NCI-H82 treated with DMSO at 0.1 percent for 48 hours (cell line): ENCODE results near the gene FSCN2.

ENCODE experiments used
- DNase-seq: peaks from one replicate; lab custom pipeline; 2025; ENCODE audit not compliant: unreplicated experiment; lab: John Stamatoyannopoulos, UW

Gene FSCN2

DNA sequence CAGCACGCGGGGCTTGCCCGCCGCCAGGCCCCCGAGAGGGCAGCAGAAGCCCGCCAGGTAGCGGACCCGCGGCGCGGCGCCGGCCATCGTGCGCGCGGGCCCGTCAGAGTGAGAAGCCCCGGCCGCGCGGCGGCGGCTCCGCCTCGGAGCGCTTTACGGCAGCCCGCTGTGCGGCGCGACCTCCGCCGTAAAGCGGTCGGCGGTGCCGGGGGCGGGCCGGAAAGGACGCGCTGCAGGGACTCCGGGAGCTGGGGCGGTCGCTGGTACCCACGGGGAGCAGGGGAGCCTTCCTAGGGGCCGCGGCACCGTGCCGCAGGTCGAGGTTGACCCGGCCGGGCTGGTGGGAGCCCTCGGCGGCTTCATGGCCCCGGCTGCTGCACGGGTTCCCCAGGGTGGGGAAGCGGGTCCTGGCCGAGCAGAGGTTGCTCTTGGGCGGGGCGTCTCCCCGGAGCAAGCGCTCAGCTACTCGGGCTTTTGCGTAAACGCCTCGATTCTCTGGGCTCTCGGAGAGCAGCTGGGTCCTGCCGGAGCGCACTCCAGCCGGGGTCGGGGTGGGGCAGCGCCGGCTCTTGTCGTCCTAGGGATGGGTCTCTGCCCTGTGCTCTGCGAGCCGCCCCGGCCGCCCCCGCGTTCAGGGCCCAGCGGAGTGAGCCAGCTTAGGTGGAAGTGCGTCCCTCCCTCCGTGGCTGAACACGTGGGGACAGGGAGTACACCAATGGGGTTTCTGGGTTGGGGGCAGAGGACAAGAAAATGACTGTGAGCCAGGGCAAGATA is 24.3 kb downstream of the FSCN2 start, which contains the start of gene FAAP100:
FAAP100 (minus strand) TSS at position 110 of the 774 bp plus-strand sequence; CDS start at position 87, 23 bp downstream.
- DNase-seq, result peak; percentile 30

DNA sequence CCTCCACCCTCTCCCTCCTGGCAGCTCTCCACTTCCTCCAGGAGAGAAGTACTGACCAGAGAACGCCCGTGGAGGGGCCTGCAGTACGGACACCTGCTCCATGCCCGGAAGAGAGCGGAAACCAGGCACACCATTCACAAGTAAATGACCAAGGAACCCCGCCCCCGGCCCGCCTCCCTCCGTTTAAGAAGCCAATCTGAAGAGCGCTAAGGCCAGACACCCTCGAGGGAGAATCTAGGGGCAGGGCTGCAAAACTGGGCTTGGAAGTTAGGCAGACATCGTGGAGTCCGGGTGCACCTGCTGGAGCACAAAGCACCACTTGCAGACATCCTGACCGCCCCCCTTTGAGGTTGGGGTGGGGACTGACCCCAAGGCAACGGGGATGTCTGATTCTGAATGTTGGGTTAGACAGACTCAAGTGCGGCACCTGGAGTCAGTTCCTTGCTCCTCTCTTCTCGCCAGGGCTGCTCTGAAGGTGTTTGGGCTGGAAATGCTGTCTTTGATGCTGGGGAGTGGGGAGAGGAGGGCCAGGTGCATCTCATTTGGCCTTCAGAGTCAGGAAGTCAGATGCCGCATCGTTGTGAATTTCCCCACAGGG is 24.9 kb downstream of the FSCN2 start:
- peak; percentile 77 for DNase-seq

DNA sequence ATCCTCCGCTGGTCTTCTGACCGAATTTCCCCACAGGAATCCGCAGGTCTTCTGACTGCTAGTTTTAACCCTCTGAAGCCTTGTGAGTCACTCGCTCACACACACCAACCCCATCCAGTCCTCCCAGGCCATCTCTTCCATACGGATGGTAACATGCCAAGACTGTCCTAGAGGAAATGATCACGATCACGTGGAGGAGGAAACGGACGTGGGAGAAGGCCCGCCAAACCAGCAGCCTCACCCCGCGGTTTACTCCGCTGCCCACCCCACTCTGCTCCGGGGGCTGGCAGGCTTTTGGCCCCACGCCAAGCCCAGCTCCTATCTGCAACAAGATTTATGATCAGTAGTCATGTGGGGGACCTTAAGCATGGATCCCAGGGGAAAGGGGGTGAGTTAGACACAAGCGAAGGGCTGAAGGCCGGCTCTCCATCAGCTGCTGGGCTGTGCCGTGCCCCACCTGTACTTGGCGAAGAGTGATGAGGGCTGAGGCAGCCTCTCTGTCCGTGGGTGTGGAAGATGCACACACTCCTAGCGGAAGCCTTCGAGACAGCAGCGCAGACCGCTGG is 25.5 kb downstream of the FSCN2 start:
- DNase-seq, result peak; percentile 5

DNA sequence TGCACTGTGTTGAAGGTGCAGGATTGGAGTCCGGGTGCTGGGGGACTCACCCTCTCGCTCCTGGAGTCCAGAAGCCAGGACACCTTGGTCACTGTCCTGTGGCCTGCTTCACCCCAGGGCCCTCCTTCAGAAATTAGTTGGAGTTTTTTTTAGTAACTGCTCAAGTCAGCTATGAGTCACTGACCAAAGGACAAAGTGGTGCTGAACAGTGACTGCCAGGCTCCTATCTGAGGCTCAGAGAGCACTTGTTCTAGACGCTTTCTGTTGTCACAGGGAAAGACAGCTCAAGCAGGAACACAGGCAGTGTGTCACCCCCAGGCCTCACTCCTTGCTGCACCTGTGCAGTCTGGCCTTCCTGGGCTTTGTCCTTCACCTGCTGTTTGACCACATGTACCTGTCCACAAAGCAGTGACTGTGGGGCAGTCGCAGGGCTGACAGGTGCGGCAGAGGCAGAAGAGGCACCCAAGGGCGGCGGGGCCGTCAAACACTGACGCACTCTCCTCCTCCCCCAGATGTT is 28.1 kb downstream of the FSCN2 start:
- DNase-seq, result no peak

DNA sequence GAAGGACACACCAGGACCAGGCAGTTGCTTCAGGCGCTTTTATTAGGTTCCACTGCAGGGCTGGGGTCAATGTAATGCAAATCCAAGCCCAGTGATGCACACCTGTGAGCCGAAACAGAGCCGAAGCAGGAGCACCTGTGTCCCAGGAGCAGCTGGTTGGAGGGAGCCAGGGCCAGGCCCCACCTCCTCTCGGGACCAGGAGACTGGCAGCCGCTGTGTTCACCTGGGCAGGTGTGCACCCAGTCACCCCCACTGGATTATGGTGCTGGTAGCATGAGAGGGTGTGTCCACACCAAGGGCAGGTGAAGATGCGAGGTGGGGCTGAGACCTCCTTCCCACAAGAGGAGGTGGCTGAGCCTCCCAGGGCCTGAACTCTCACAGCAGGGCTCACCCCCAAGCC is 28.7 kb downstream of the FSCN2 start:
- no peak for DNase-seq

DNA sequence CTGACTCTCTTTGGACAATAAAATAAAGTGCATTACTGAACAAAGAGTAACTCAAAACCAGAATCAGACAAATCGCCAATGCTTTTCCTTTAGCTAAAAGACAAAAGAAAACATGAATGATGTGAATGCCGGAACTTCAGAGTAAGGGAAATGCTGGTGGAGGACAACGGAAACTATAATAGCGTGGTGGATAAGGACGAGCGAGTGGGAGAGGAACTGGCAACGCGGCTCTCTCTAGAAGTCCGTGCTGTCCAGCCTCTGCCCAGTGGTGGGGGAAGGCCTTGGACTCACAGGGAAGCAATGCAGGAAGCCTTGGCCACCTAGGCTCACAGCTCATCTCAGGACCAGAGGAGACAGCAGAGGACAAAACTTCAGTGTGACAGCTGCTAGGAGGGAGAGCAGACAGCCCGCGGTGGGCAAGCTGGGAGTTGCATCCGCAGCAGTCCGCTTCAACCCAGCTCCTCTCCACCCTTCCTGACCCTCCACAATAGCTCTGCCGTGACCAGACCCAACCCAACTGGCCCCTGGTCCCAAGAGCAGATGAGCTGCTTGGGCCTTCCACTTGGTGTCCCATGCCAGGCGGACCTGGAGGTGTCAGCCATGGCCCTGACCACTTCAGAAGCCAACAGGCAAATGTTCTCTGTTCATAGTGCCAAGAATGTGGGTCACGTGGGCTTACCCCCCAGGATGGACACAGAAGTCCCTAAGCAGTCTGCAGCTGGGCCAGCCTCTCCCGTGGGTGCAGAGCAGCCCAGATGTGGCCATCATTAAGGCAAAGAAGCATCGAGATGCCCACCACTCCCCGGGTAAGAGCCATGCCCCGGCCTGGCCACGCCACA is 29.3 kb downstream of the FSCN2 start:
- no peak for DNase-seq

DNA sequence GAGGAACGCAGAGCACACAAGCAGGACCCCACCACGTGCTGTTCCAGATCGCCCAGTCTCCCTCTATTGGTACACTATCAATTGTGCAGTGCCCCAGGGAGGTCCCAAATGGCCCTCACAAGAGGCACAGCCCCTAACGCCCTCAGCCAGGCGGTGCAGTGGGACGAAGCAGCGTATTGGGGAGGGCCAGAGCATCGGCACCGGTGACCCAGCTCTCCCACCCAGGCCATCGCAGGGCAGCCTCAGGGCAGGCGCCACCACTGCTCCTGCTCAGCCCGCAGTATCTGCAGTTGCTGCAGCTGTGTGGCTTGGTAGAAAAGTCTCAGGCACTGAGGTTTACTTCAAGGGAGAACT is 29.9 kb downstream of the FSCN2 start:
- no peak for DNase-seq

DNA sequence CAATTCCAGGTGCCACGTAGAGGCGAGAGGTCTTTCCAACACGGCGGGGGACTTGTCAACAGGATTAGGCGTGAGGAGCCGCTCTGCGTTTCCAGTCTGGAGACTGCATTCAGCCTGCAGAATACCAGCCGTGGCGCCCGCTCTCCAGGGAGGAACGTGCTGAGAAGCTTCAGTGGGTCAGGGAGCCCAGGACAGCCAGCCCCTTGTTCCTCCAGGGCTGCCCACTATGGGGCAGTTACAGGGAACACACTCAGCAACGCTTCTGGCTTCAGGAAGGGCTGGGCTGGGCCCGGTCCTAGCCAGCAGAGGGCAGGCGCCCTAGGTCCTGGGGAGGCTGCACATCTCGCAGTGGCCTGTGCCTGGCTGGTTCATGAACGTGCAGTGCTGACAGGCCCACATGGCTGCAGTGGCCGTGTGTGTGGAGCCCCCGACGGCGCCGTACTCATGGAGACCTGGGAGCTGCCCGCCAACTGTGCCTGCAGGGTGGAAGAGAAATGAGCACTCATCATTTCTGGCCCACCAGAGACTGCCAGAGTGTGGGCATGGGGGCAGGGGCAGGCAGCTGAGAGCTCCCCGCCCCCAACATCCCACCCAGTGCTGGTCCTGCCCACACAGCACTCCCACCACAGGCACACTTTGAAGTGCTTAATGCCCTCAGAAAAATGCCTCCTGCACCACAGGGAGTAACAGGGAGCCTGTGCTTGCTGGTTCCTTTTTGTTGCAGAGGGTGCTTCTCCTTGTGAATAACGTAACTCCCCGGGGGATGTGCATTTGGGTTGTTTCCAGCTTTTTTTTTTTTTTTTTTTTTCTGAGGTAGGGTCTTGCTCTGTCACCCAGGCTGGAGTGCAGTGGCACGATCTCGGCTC is 31.0 kb downstream of the FSCN2 start:
- DNase-seq, result no peak

DNA sequence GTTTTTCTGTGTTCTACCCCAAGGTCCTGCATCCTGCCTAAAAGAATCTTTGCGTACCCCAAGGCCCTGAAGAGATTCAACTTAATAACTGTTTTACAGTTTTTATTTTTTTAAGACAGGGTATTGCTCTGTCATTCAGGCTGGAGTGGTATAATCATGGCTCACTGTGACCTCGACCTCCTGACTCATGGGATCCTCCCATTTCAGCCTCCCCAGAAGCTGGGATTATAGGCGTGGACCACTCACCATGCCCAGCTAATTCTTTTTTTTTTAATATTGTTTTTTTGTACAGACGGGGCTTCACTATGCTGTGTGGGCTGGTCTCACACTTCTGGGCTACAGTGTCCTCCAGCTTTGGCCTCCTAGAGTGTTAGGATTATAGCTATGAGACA is 33.3 kb downstream of the FSCN2 start:
- DNase-seq, result no peak

DNA sequence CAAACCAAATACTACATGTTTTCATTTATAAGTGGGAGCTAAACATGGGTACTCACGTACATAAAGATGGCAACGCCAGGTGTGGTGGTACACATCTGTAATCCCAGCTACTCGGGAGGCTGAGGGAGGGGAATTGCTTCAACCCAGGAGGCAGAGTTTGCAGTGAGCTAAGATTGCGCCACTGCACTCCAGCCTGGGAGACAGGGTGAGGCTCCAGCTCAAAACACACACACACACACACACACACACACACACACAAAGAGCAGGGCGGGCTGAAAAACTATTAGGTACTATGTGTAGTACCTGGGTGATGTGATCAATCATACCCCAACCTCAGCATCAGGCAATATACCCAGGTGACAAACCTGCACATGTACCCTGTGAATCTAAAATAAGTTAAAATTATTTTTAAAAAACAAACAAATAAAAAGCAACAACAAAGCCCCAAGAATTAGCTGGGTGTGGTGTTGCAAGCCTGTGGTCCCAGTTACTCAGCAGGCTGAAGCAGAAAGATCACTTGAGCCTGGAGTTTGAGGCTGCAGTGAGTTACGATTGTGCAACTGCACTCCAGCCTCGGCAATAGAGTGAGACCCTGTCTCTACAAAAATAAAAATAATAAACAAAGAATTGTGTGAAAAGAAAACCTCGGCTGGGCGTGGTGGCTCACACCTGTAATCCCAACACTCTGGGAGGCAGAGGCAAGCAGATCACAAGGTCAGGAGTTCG is 35.8 kb downstream of the FSCN2 start:
- no peak for DNase-seq

DNA sequence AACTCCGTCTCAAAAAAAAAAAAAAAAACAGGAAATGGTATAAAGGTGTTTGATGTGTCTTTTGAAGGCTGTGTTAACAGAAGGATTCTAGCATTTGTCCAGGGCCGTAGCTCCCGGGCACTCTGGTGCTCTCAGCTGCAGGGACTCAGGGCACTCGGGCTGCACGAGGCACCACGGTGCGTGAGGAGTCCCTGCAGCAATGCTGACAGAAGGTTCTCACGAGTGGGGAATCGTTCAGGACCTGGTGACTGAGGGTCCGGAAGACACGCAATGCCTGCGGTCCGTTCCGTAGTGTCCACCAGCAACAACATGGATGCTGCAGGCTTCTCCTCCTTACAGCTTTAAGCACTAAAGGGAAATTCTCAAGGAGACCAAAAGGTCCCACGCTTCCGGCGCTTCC is 36.6 kb downstream of the FSCN2 start:
- DNase-seq, result no peak

DNA sequence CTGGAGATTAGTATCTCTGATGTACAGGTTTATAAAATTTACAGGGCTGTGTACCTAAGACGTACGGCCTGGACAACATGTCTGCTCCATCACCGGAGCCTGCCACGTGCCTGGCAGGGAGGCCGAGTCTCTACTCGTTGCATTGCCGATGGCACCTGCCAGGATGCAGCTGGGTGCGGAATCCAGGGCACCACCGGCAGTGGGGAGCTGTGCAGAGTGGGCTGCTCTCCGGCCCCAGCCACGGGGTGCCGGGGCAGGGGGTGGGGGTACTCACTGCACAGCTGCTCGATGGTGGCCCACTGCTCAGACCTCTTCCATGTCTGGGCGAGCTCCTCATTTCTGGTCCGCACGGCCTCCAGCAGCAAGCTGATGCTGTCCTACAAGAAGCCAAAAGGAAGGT is 37.1 kb downstream of the FSCN2 start:
- DNase-seq, result no peak

DNA sequence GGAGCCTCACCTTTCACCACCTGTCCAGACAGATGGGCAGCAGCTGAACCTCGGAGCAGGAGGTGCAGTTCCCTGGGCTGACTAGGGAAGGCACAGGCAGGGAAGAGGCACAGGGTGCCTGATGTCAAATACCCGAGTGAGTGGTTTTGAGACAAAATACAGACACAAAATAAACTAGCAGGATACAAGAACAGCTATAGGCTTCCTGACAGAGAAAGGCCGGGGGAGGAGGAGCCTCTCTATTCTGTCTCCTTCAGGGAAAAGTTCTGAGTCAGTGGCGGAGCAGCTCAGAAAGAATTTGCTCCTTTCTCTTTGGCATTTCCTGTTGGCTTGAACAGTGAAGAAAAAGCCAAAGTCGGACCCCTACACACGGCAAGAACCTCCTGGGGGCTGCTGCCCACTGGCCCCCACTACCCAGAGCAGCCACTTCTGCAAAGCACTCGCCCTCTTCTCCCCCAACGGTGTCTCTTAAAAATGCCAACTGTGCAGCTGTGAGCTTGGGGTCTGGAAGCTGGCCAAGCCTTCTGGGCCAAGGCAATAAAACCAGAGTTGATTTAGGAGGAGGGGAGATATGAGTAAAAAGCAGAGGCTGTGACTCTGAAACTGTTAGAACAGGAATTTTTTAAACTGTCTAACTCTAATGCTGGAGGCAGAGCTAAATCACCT is 38.4 kb downstream of the FSCN2 start:
- no peak for DNase-seq

DNA sequence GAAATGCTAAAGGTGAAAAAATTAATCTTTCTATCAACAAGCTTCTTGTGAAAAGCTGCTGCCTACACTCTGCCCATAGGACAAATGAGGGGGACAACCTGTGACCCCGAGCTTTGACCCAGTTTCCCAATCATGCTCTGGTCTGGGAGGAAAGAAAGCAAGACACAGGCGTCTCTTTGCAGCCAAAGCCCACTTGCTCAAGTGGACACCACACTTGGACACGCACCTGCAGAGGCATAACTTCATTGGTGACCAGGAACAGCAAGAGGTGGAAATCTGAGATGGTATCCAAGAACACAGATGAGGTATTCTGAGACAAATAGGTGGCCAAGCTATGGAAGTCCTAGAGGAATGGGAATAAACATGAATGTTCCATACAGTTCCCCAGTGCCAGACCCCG is 39.0 kb downstream of the FSCN2 start:
- no peak for DNase-seq

DNA sequence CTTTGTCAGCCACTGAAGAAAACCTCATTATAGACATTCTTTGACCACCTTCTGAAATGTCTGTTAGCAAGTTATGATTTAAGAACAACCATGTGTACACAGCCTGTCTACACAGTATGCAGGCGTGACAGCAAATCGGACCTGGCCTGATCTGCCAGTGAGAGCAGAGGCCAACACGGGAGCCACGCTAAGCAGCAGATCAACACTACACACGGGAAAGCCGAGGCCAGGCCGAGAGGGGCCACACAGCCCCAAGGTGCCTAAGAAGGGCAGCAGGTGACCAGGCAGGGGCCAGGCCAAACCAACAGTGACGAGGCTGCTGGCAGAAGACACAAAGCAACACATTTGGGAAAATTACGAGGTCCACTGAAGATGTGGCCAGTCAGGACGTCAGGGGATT is 40.2 kb downstream of the FSCN2 start:
- no peak for DNase-seq

DNA sequence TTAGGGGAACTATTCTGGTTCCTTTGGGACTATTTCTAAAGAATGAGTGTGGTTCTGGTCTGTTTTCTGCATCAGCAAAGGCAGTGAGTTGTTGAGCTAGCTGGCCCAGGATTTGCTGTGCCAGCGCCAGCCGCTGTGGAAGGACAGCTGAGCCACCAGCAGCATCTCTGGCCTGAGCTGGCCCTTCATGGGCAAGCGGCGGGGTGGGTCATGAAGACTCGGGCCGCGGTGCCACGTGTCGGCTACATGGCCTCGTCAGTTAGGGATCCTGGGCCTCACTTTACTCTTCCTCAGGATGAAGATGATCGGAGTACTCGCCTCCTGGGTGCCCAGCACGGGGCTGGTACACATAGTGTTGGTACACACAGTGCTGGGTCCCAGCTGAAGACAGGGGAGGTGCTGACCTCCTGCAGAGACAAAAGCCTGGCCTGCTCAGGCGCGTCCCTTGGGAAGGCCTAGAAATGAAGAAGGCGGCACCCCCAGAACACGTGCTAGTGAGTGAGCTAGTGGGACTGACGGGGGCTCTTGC is 41.9 kb downstream of the FSCN2 start:
- DNase-seq, result no peak

DNA sequence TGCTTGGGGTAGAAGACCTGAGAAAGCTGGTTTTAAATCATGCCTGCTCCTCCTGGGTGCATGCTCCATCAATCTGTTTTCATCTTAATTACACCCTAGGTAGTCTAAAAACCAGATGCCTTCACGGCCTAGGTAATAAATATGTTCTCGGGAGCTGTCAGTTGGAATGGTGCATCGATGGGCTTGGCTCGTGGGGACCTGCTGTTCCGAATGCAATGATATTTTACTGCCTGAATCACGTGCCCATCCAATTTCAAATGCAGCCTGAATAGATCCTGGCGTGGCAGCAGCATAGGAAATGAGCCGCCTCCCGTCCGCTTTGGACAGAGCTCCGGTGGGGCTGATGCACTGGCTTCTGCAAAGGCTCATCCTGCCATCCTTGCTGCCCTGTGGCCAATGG is 42.8 kb downstream of the FSCN2 start:
- DNase-seq, result no peak

DNA sequence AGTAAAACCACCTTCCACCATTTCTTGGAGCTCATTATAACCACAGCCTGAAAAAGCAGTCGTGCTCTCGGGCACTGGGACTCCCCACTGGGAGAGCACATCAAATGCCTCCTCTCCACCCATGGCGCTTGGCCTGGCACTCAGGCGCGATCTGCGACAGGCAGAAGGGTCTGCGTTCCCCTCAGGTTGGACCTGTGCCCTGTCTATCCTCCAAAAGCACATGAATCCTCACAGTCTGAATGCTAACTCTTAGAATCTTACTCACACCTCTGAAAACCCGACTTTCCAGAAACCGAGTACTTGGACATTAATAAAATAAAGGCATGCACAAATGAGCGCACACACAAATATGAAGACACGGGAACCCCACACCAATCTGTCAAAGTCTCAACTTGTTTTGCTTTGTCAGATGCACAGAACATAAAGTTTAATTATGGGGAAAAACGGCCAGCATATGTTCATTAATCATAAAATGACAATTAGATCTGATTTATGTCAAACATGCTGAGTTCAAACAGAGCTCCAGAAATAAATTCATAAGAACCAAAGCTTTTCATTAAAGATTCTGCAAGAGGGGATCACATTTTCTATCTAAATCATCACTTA is 44.5 kb downstream of the FSCN2 start:
- DNase-seq, result no peak
